Caco-2 (cell line): Measurements from ENCODE around the gene VPS13D. TPM values are rescaled to one million over a fixed set of nuclear protein-coding genes. Genes with fewer than 3 reads are reported as not detected.

ENCODE experiments used
- BruUV-seq: library from RNA; stranded (reverse); fragments of 400-500 nt; replicated peaks from 2 replicates; lab custom pipeline; 2021; lab: Mats Ljungman, UMichigan
- CTCF ChIA-PET: fragments of 300-600 bp; sonication (Branson Sonifier 250); formaldehyde crosslinking; loops from one replicate; lab custom pipeline; 2022; ENCODE audit warnings: antibody characterized with exemption; lab: Charles Lee
- POLR2A ChIA-PET: fragments of 300-600 bp; sonication (Branson Sonifier 250); formaldehyde crosslinking; loops from one replicate; lab custom pipeline; 2022; ENCODE audit warnings: antibody characterized with exemption; lab: Charles Lee
- DNase-seq, 2 experiments: peaks; one replicate each; pipeline versions ENCODE4 v3.0.0 to v3.0.0-alpha.2; 2020 to 2022
- H3K27me3 ChIP-seq: replicated peaks from 2 replicates; pipeline ENCODE4 v1.6.0; 2011; ENCODE audit warnings: low read length; ENCODE audit not compliant: control insufficient read depth, insufficient read depth
- H3K36me3 ChIP-seq: 2 replicates; pipeline ENCODE4 v1.5.1; 2011; ENCODE audit warnings: low read length; ENCODE audit not compliant: control insufficient read depth, insufficient read depth
- H3K4me1 ChIP-seq: fragments of 250-450 bp; sonication (Bioruptor Pico); 2 replicates; pipeline ENCODE4 v1.5.1; 2020; ENCODE audit warnings: mild to moderate bottlenecking
- H3K4me3 ChIP-seq: 2 replicates; pipeline ENCODE4 v1.5.1; 2011; ENCODE audit warnings: low read depth, mild to moderate bottlenecking, control low read depth, low read length
- H3K9me3 ChIP-seq: fragments of 250-450 bp; sonication (Bioruptor Pico); 2 replicates; pipeline ENCODE4 v1.5.1; 2020; ENCODE audit warnings: mild to moderate bottlenecking, moderate library complexity
- H3K27ac Mint-ChIP-seq: one replicate; pipeline ENCODE4 v1.8.0; 2022; ENCODE audit warnings: mixed read lengths; ENCODE audit not compliant: unreplicated experiment
- H3K27me3 Mint-ChIP-seq: one replicate; pipeline ENCODE4 v1.8.0; 2022; ENCODE audit warnings: mixed read lengths; ENCODE audit not compliant: insufficient read depth, unreplicated experiment
- H3K36me3 Mint-ChIP-seq: one replicate; pipeline ENCODE4 v1.8.0; 2022; ENCODE audit warnings: mild to moderate bottlenecking, mixed read lengths; ENCODE audit not compliant: insufficient read depth, unreplicated experiment
- H3K4me1 Mint-ChIP-seq: one replicate; pipeline ENCODE4 v1.8.0; 2022; ENCODE audit warnings: low read depth, mixed read lengths; ENCODE audit not compliant: unreplicated experiment
- H3K4me3 Mint-ChIP-seq: one replicate; pipeline ENCODE4 v1.8.0; 2022; ENCODE audit warnings: mild to moderate bottlenecking, moderate library complexity, mixed read lengths; ENCODE audit not compliant: unreplicated experiment
- H3K9me3 Mint-ChIP-seq: one replicate; pipeline ENCODE4 v1.8.0; 2022; ENCODE audit warnings: mixed read lengths; ENCODE audit not compliant: unreplicated experiment
- CTCF ChIP-seq, 2 experiments: fragments of 200-600 bp in 1 of 2; IDR thresholded peaks; 1 replicate in 1 of 2; 2 replicates in 1 of 2; pipeline versions ENCODE4 v1.5.1 to v1.8.0; 2011 to 2022; ENCODE audit warnings: antibody characterized with exemption in 1 of 2, control low read depth in 1 of 2, inconsistent platforms in 1 of 2, low read depth in 1 of 2, low read length in 1 of 2, mild to moderate bottlenecking in 1 of 2, moderate library complexity in 1 of 2; ENCODE audit not compliant: insufficient read depth in 1 of 2, severe bottlenecking in 1 of 2, unreplicated experiment in 1 of 2
- intact Hi-C: fragments of 100-400 bp; cut with micrococcal nuclease; formaldehyde crosslinking; loops from one replicate; pipeline ENCODE4 v1.10.0; 2022; ENCODE audit not compliant: unreplicated experiment
- total RNA-seq: library from RNA; stranded (reverse); gene quantifications from 2 replicates; pipeline ENCODE4 v1.2.3, GENCODE V29; 2022

VPS13D gene
- total RNA-seq, 1 experiment from 2014 or later, result 25.6 TPM

- H3K4me3 ChIP-seq, result no peak overlapping the region
- BruUV-seq, result no TSS peak
- Mint-ChIP-seq H3K36me3 (no peaks in the 10 kb centered on the region), H3K27me3 (no peaks in the 10 kb centered on the region), H3K27ac (peak overlapping the region; percentile 90), H3K9me3 (no peaks in the 10 kb centered on the region), H3K4me1 (peaks cover 7% of the 10 kb centered on the region), H3K4me3 (peak overlapping the region; percentile 67)
- no peaks in the 10 kb centered on the region for H3K36me3 ChIP-seq
- peaks cover 14% of the 10 kb centered on the region for H3K4me1 ChIP-seq
- CTCF ChIA-PET, result no interaction called here
- H3K9me3 ChIP-seq, result no peaks in the 10 kb centered on the region
- peak; percentile 64 to 71 for DNase-seq
- TF ChIP-seq CTCF (IDR thresholded peaks at IDR 0.05; ENCODE audit: insufficient read depth in 1 of 2, low read depth in 1 of 2, low read length in 1 of 2, severe bottlenecking in 1 of 2, unreplicated experiment in 1 of 2), result no peak
- POLR2A ChIA-PET, result no interaction called here
- intact Hi-C loops, result no loop called here
- H3K27me3 ChIP-seq, result no peaks in the 10 kb centered on the region
Observed at GRCh38 chr1:12549460-12550349, 319.9 kb downstream of the VPS13D start.

GRCh38 chr1:12551584-12551983, 321.8 kb downstream of the VPS13D start:
- peaks cover 11% of the 10 kb centered on the region for H3K4me1 Mint-ChIP-seq
- no peaks in the 10 kb centered on the region for H3K36me3 Mint-ChIP-seq
- no peak overlapping the region for H3K4me3 ChIP-seq
- H3K4me3 Mint-ChIP-seq, result no peak overlapping the region
- POLR2A ChIA-PET, result no interaction called here
- intact Hi-C loops, result no loop called here
- CTCF ChIA-PET, result interaction anchor here (0.6 kb wide), 1 partner anchor 129 kb away, joined by 3 read pairs; no protein-coding TSS in a partner anchor
- no peak for TF ChIP-seq CTCF (IDR thresholded peaks at IDR 0.05; ENCODE audit: insufficient read depth in 1 of 2, low read depth in 1 of 2, low read length in 1 of 2, severe bottlenecking in 1 of 2, unreplicated experiment in 1 of 2)
- H3K27ac Mint-ChIP-seq, result no peak overlapping the region
- no peaks in the 10 kb centered on the region for H3K27me3 Mint-ChIP-seq
- no TSS peak for BruUV-seq
- no peaks in the 10 kb centered on the region for H3K9me3 Mint-ChIP-seq
- no peaks in the 10 kb centered on the region for H3K27me3 ChIP-seq
- H3K9me3 ChIP-seq, result no peaks in the 10 kb centered on the region
- DNase-seq, result no peak
- H3K36me3 ChIP-seq, result no peaks in the 10 kb centered on the region
- peaks cover 15% of the 10 kb centered on the region for H3K4me1 ChIP-seq

GRCh38 chr1:12552111-12552888, 322.5 kb downstream of the VPS13D start:
- POLR2A ChIA-PET, result no interaction called here
- Mint-ChIP-seq H3K27ac (no peak overlapping the region), H3K36me3 (no peaks in the 10 kb centered on the region), H3K9me3 (no peaks in the 10 kb centered on the region), H3K27me3 (no peaks in the 10 kb centered on the region), H3K4me1 (peaks cover 14% of the 10 kb centered on the region), H3K4me3 (no peak overlapping the region)
- TF ChIP-seq CTCF (IDR thresholded peaks at IDR 0.05; ENCODE audit: insufficient read depth in 1 of 2, low read depth in 1 of 2, low read length in 1 of 2, severe bottlenecking in 1 of 2, unreplicated experiment in 1 of 2), result no peak
- Histone ChIP-seq H3K4me1 (peaks cover 18% of the 10 kb centered on the region), H3K36me3 (no peaks in the 10 kb centered on the region), H3K4me3 (no peak overlapping the region), H3K27me3 (no peaks in the 10 kb centered on the region), H3K9me3 (no peaks in the 10 kb centered on the region)
- intact Hi-C loops, result no loop called here
- no TSS peak for BruUV-seq
- CTCF ChIA-PET, result no interaction called here
- no peak for DNase-seq
